Muscle layer of duodenum (tissue), 2 donors: ENCODE data around the gene TAAR5.
"Not testable (repeated sequence)": the region's sequence is repeated elsewhere in the genome, so short reads cannot be mapped to it uniquely, and the experiment has no call there.

Experiments used
- H3K27ac ChIP-seq: one replicate; pipeline ENCODE4 v1.7.0; 2013; ENCODE audit warnings: mild to moderate bottlenecking, low read length
- H3K27me3 ChIP-seq: one replicate; pipeline ENCODE4 v1.7.0; 2013; ENCODE audit warnings: low read depth, mild to moderate bottlenecking, control low read depth, low read length
- H3K36me3 ChIP-seq, 2 donors: one replicate each; pipeline ENCODE4 v1.7.0; 2013; ENCODE audit warnings: low read length in 2 of 2, control low read depth in 1 of 2, mild to moderate bottlenecking in 1 of 2; ENCODE audit not compliant: insufficient read depth in 2 of 2, control insufficient read depth in 1 of 2
- H3K4me1 ChIP-seq, 2 donors: one replicate each; pipeline ENCODE4 v1.7.0; 2013; ENCODE audit warnings: low read length in 2 of 2, mild to moderate bottlenecking in 2 of 2, control low read depth in 1 of 2, moderate library complexity in 1 of 2; ENCODE audit not compliant: insufficient read depth in 2 of 2, control insufficient read depth in 1 of 2
- H3K4me3 ChIP-seq, 2 donors: one replicate each; pipeline ENCODE4 v1.7.0; 2013; ENCODE audit warnings: low read length in 2 of 2, low read depth in 1 of 2, mild to moderate bottlenecking in 1 of 2
- H3K9me3 ChIP-seq, 2 donors: one replicate each; pipeline ENCODE4 v1.7.0; 2013; ENCODE audit warnings: low read length in 2 of 2, control low read depth in 1 of 2, mild to moderate bottlenecking in 1 of 2; ENCODE audit not compliant: control insufficient read depth in 1 of 2
- donor health status: healthy.

The TAAR5 gene

GRCh38 chr6:132589454-132589853, at the start of gene TAAR5:
Gene TAAR5, minus strand, starts transcription at chr6:132589741. Its CDS starts 55 bp downstream, at chr6:132589686.
- Histone ChIP-seq H3K36me3 (no peaks in the 10 kb centered on the region), H3K4me1 (no peaks in the 10 kb centered on the region), H3K9me3 (no peaks in the 10 kb centered on the region), H3K4me3 (no peak within 1 kb of the TSS), H3K27ac (no peak within 1 kb of the TSS), H3K27me3 (no peaks in the 10 kb centered on the region)

- H3K36me3 ChIP-seq, H3K27me3 ChIP-seq, H3K4me1 ChIP-seq, H3K4me3 ChIP-seq, H3K27ac ChIP-seq, H3K9me3 ChIP-seq: not testable (repeated sequence)
These were observed 47.6 kb upstream of the TAAR5 start for GRCh38 chr6:132637135-132637534.

- H3K4me3 ChIP-seq, H3K4me1 ChIP-seq, H3K36me3 ChIP-seq, H3K27me3 ChIP-seq, H3K9me3 ChIP-seq, H3K27ac ChIP-seq: not testable (repeated sequence)
These were observed 46.4 kb upstream of the TAAR5 start for GRCh38 chr6:132635906-132636305.

GRCh38 chr6:132635288-132635687, 45.7 kb upstream of the TAAR5 start:
- not testable (repeated sequence) for H3K9me3 ChIP-seq, H3K36me3 ChIP-seq, H3K4me1 ChIP-seq, H3K27ac ChIP-seq, H3K27me3 ChIP-seq, H3K4me3 ChIP-seq

GRCh38 chr6:132634796-132635195, 45.3 kb upstream of the TAAR5 start:
- H3K9me3 ChIP-seq: no peaks in the 10 kb centered on the region

GRCh38 chr6:132633362-132633761, 43.8 kb upstream of the TAAR5 start:
- Histone ChIP-seq H3K4me1 (no peaks in the 10 kb centered on the region), H3K27me3 (no peaks in the 10 kb centered on the region), H3K27ac (no peak overlapping the region), H3K9me3 (no peaks in the 10 kb centered on the region), H3K4me3 (no peak overlapping the region), H3K36me3 (no peaks in the 10 kb centered on the region)

More at GRCh38 chr6:132634796-132635195, 45.3 kb upstream of the TAAR5 start:
- Histone ChIP-seq H3K36me3 (no peaks in the 10 kb centered on the region), H3K27me3 (no peaks in the 10 kb centered on the region), H3K27ac (no peak overlapping the region), H3K4me1 (no peaks in the 10 kb centered on the region), H3K4me3 (no peak overlapping the region)

- Histone ChIP-seq H3K27me3 (no peaks in the 10 kb centered on the region), H3K9me3 (no peaks in the 10 kb centered on the region), H3K4me3 (no peak within 1 kb of the TSS), H3K4me1 (no peaks in the 10 kb centered on the region), H3K27ac (no peak within 1 kb of the TSS), H3K36me3 (no peaks in the 10 kb centered on the region)
These were observed 34.6 kb upstream of the TAAR5 start, which contains the start of gene TAAR2 for GRCh38 chr6:132624175-132624574. Gene TAAR2, minus strand, starts transcription at chr6:132624275. Its CDS starts 0 bp downstream, at chr6:132624275.

GRCh38 chr6:132623106-132623845, 33.7 kb upstream of the TAAR5 start:
- H3K9me3 ChIP-seq: no peaks in the 10 kb centered on the region
- no peaks in the 10 kb centered on the region for H3K27me3 ChIP-seq
- no peaks in the 10 kb centered on the region for H3K4me1 ChIP-seq
- H3K4me3 ChIP-seq: no peak overlapping the region
- no peak overlapping the region for H3K27ac ChIP-seq
- no peaks in the 10 kb centered on the region for H3K36me3 ChIP-seq

- H3K27ac ChIP-seq: no peak overlapping the region
- no peaks in the 10 kb centered on the region for H3K4me1 ChIP-seq
- no peak overlapping the region for H3K4me3 ChIP-seq
- no peaks in the 10 kb centered on the region for H3K36me3 ChIP-seq
- no peaks in the 10 kb centered on the region for H3K9me3 ChIP-seq
- H3K27me3 ChIP-seq: no peaks in the 10 kb centered on the region
These were observed 27.1 kb upstream of the TAAR5 start for GRCh38 chr6:132616677-132617076.

GRCh38 chr6:132614554-132614953, 25.0 kb upstream of the TAAR5 start:
- H3K9me3 ChIP-seq: no peaks in the 10 kb centered on the region
- peak overlapping the region; percentile 6 for H3K27ac ChIP-seq
- H3K27me3 ChIP-seq: no peaks in the 10 kb centered on the region
- no peaks in the 10 kb centered on the region for H3K36me3 ChIP-seq
- peak overlapping the region in 1 of 2 donors; percentile 38 for H3K4me3 ChIP-seq
- no peaks in the 10 kb centered on the region for H3K4me1 ChIP-seq

- H3K9me3 ChIP-seq: no peaks in the 10 kb centered on the region
- H3K27me3 ChIP-seq: no peaks in the 10 kb centered on the region
- no peaks in the 10 kb centered on the region for H3K4me1 ChIP-seq
- H3K4me3 ChIP-seq: peak overlapping the region in 1 of 2 donors; percentile 31
- H3K27ac ChIP-seq: peak overlapping the region; percentile 27
- no peaks in the 10 kb centered on the region for H3K36me3 ChIP-seq
These were observed 23.0 kb upstream of the TAAR5 start for GRCh38 chr6:132612449-132613108.
